Measurements from ENCODE around the gene MARCKSL1. TPM values are rescaled to one million over a fixed set of nuclear protein-coding genes. Genes with fewer than 3 reads are reported as not detected.
"Not testable (repeated sequence)": the region's sequence is repeated elsewhere in the genome, so short reads cannot be mapped to it uniquely, and the experiment has no call there.

The MARCKSL1 gene
- total RNA-seq, 4 donors from 2014 or later, result 0.75 to 2.6 (median 1.5) TPM

GRCh38 chr1:32285658-32286057 lies 50.4 kb downstream of the MARCKSL1 start:
- H3K27me3 ChIP-seq, result no peaks in the 10 kb centered on the region
- no peak for TF ChIP-seq CTCF (IDR thresholded peaks at IDR 0.05 in 4 of 5, conservative IDR thresholded peaks at IDR 0.05 in 1 of 5)
- no peak for TF ChIP-seq POLR2A (IDR thresholded peaks at IDR 0.05)
- in situ Hi-C loops (cut with MboI; ENCODE audit: low sequenced_read_pairs in 4 of 4) (no loop called here), intact Hi-C loops (cut with DNase I; ENCODE audit: low total_unique reads) (no loop called here)
- no peaks in the 10 kb centered on the region for H3K9me3 ChIP-seq
- no peaks in the 10 kb centered on the region for H3K36me3 ChIP-seq
- DNase-seq (no peak), ATAC-seq (no peak)
- H3K27ac ChIP-seq, result no peak overlapping the region
- H3K4me1 ChIP-seq, result no peaks in the 10 kb centered on the region
- H3K4me3 ChIP-seq, result no peak overlapping the region

- in situ Hi-C loops (cut with MboI; ENCODE audit: low sequenced_read_pairs in 4 of 4); H3K9me3 ChIP-seq; H3K4me1 ChIP-seq; H3K27ac ChIP-seq; H3K36me3 ChIP-seq; DNase-seq; intact Hi-C loops (cut with DNase I; ENCODE audit: low total_unique reads); H3K4me3 ChIP-seq; H3K27me3 ChIP-seq; ATAC-seq: not testable (repeated sequence)
These were observed 51.3 kb downstream of the MARCKSL1 start for GRCh38 chr1:32284777-32285176.

Other genes starting within 250 kb of the MARCKSL1 start
- gene KPNA6, start 228.2 kb downstream of the MARCKSL1 start, total RNA-seq, result 10 to 100 TPM; 67.3 to 80.7 (median 74.4) TPM
- gene TXLNA, start 156.6 kb downstream of the MARCKSL1 start, total RNA-seq, result 10 to 100 TPM; 15.7 to 21.0 (median 17.6) TPM
- 10 to 100 TPM; 16.4 to 79.0 (median 56.8) TPM for gene CCDC28B, start 135.6 kb downstream of the MARCKSL1 start, total RNA-seq
- under 1 TPM; 0.49 to 0.93 (median 0.83) TPM for gene IQCC, start 130.6 kb downstream of the MARCKSL1 start, total RNA-seq
- gene DCDC2B, start 127.1 kb downstream of the MARCKSL1 start, total RNA-seq, result not detected
- 1 to 10 TPM; 1.6 to 4.6 (median 4.4) TPM for gene TMEM234, start 113.9 kb downstream of the MARCKSL1 start, total RNA-seq
- gene EIF3I, start 113.8 kb downstream of the MARCKSL1 start, total RNA-seq, result 100 to 1,000 TPM; 211 to 294 (median 245) TPM
- gene FAM167B, start 89.0 kb downstream of the MARCKSL1 start, total RNA-seq, result 1 to 10 TPM; 1.1 to 2.9 (median 2.3) TPM
- gene LCK, start 85.0 kb downstream of the MARCKSL1 start, total RNA-seq, result 1 to 10 TPM in 1 of 4 donors, under 1 TPM in 1, not detected in 2; 0.66 to 1.6 TPM
- 10 to 100 TPM in 2 of 4 donors, 1 to 10 TPM in 2; 8.7 to 23.8 (median 11.8) TPM for gene HDAC1, start 44.1 kb downstream of the MARCKSL1 start, total RNA-seq
- 10 to 100 TPM in 1 of 4 donors, 1 to 10 TPM in 2, under 1 TPM in 1; 0.81 to 13.4 (median 2.0) TPM for gene FAM229A, start 26.3 kb upstream of the MARCKSL1 start, total RNA-seq
- gene TSSK3, start 26.3 kb upstream of the MARCKSL1 start, total RNA-seq, result 1 to 10 TPM in 1 of 4 donors, not detected in 3; 1.8 TPM
- 10 to 100 TPM; 53.8 to 77.8 (median 62.1) TPM for gene BSDC1, start 58.2 kb upstream of the MARCKSL1 start, total RNA-seq
- not detected for gene ZBTB8B, start 128.8 kb upstream of the MARCKSL1 start, total RNA-seq
- 1 to 10 TPM; 2.5 to 5.2 (median 3.9) TPM for gene ZBTB8A, start 203.2 kb upstream of the MARCKSL1 start, total RNA-seq

Measured in gastrocnemius medialis (tissue), 4 donors.